ENCODE results near the gene ALCAM. TPM values are rescaled to one million over a fixed set of nuclear protein-coding genes. Genes with fewer than 3 reads are reported as not detected.

The ALCAM gene
- polyA plus RNA-seq, 1 donor from 2014 or later, result 94.7 TPM

DNA sequence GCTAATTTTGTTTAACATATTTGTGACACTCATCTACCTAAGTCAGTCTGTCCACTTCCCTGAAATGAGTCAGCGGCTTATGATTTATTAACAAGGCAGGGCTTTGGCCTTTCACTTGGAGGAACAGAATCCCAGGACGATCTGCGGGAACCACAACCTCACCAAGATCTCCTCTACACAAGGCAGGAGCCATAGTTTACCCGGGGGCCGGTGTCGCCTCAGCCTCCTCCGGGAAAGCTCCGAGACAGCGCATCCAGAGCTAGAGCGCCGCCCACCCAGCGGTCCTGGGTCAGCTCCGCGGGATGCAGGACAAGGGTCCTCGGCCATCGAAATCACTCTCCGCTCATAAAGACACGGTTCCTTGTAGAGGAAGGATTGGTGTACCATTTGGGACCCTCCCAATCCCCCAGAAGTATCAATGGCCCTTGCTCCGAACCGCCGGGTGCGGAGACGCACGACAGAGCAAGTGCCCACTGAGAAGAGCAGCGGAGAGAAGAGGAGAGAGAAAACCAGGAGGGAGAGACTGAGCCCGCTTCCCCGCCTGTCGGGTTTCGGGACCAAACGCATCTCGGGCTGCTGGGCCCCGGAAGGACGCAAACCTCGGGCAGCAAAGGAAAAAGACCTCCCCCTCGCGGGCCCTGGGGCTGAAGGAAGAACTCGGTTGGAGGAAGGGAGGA is 13.1 kb upstream of the ALCAM start:
- Histone ChIP-seq H4K20me1 (ENCODE audit: insufficient read depth) (no peaks in the 10 kb centered on the region), H3K27ac (ENCODE audit: low read length) (no peak overlapping the region), H3K79me2 (replicated peaks; ENCODE audit: insufficient read depth, low read length) (no peaks in the 10 kb centered on the region), H3K9ac (ENCODE audit: low read length) (no peak overlapping the region), H2AFZ (ENCODE audit: low read depth, low read length) (no peak overlapping the region), H3K9me3 (ENCODE audit: low read length) (no peaks in the 10 kb centered on the region), H3K27me3 (ENCODE audit: insufficient read depth, low read depth, low read length) (peaks cover 3% of the 10 kb centered on the region), H3K4me2 (ENCODE audit: low read length) (no peak overlapping the region), H3F3A (ENCODE audit: insufficient read depth, low read length, poor library complexity, severe bottlenecking) (no peaks in the 10 kb centered on the region), H3K9me2 (ENCODE audit: insufficient read depth, low read length) (no peaks in the 10 kb centered on the region), H3K4me3 (ENCODE audit: low read length) (no peak overlapping the region), H3K36me3 (ENCODE audit: insufficient read depth, low read length) (no peaks in the 10 kb centered on the region)
- TF ChIP-seq EZH2 (IDR thresholded peaks at IDR 0.05; ENCODE audit: borderline replicate concordance, insufficient read depth, low read length, poor library complexity, severe bottlenecking), result no peak
- no peak for TF ChIP-seq RAD21 (conservative IDR thresholded peaks at IDR 0.05)
- TF ChIP-seq TAF1 (IDR thresholded peaks at IDR 0.05; ENCODE audit: low read depth), result no peak
- TF ChIP-seq, protein P1, sequence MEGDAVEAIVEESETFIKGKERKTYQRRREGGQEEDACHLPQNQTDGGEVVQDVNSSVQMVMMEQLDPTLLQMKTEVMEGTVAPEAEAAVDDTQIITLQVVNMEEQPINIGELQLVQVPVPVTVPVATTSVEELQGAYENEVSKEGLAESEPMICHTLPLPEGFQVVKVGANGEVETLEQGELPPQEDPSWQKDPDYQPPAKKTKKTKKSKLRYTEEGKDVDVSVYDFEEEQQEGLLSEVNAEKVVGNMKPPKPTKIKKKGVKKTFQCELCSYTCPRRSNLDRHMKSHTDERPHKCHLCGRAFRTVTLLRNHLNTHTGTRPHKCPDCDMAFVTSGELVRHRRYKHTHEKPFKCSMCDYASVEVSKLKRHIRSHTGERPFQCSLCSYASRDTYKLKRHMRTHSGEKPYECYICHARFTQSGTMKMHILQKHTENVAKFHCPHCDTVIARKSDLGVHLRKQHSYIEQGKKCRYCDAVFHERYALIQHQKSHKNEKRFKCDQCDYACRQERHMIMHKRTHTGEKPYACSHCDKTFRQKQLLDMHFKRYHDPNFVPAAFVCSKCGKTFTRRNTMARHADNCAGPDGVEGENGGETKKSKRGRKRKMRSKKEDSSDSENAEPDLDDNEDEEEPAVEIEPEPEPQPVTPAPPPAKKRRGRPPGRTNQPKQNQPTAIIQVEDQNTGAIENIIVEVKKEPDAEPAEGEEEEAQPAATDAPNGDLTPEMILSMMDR (IDR thresholded peaks at IDR 0.05; ENCODE audit: poor library complexity, severe bottlenecking), result no peak
- TF ChIP-seq EP300 (conservative IDR thresholded peaks at IDR 0.05; ENCODE audit: poor library complexity, severe bottlenecking), result no peak

DNA sequence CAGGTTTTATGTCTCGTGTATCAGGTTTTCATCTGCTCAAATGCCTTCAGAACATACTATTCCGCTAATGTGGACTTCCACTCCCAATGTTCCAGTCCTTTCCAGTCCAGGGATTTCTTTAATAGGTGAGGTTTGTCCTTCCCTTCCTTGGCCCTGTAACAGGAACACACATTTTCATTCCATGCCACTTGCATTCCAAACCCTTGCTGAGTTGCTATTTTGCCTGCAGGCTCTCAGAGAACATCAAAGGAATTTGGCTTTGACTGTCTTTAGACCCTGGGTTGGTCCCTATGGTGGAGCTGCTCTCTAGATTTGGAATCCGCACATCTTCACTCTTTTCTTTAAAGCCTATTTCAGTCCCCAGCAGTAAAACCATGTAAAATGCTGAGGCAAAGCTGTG is 12.3 kb upstream of the ALCAM start:
- Histone ChIP-seq H2AFZ (ENCODE audit: low read depth, low read length) (no peak overlapping the region), H3K4me3 (ENCODE audit: low read length) (no peak overlapping the region), H3F3A (ENCODE audit: insufficient read depth, low read length, poor library complexity, severe bottlenecking) (no peaks in the 10 kb centered on the region), H3K4me2 (ENCODE audit: low read length) (no peak overlapping the region), H3K27me3 (ENCODE audit: insufficient read depth, low read depth, low read length) (peaks cover 3% of the 10 kb centered on the region), H3K9me2 (ENCODE audit: insufficient read depth, low read length) (no peaks in the 10 kb centered on the region), H3K27ac (ENCODE audit: low read length) (no peak overlapping the region), H4K20me1 (ENCODE audit: insufficient read depth) (no peaks in the 10 kb centered on the region), H3K9ac (ENCODE audit: low read length) (no peak overlapping the region), H3K36me3 (ENCODE audit: insufficient read depth, low read length) (no peaks in the 10 kb centered on the region), H3K79me2 (replicated peaks; ENCODE audit: insufficient read depth, low read length) (no peaks in the 10 kb centered on the region), H3K9me3 (ENCODE audit: low read length) (no peaks in the 10 kb centered on the region)
- no peak for TF ChIP-seq MXI1 (conservative IDR thresholded peaks at IDR 0.05; ENCODE audit: poor library complexity, severe bottlenecking)
- TF ChIP-seq, protein P1 (IDR thresholded peaks at IDR 0.05; ENCODE audit: poor library complexity, severe bottlenecking), result no peak
- TF ChIP-seq RAD21 (conservative IDR thresholded peaks at IDR 0.05), result no peak
- TF ChIP-seq EP300 (conservative IDR thresholded peaks at IDR 0.05; ENCODE audit: poor library complexity, severe bottlenecking), result no peak
- no peak for TF ChIP-seq TAF1 (IDR thresholded peaks at IDR 0.05; ENCODE audit: low read depth)
- TF ChIP-seq EZH2 (IDR thresholded peaks at IDR 0.05; ENCODE audit: borderline replicate concordance, insufficient read depth, low read length, poor library complexity, severe bottlenecking), result no peak
- TF ChIP-seq POLR2AphosphoS5 (IDR thresholded peaks at IDR 0.05), result no peak
- TF ChIP-seq, protein P2, sequence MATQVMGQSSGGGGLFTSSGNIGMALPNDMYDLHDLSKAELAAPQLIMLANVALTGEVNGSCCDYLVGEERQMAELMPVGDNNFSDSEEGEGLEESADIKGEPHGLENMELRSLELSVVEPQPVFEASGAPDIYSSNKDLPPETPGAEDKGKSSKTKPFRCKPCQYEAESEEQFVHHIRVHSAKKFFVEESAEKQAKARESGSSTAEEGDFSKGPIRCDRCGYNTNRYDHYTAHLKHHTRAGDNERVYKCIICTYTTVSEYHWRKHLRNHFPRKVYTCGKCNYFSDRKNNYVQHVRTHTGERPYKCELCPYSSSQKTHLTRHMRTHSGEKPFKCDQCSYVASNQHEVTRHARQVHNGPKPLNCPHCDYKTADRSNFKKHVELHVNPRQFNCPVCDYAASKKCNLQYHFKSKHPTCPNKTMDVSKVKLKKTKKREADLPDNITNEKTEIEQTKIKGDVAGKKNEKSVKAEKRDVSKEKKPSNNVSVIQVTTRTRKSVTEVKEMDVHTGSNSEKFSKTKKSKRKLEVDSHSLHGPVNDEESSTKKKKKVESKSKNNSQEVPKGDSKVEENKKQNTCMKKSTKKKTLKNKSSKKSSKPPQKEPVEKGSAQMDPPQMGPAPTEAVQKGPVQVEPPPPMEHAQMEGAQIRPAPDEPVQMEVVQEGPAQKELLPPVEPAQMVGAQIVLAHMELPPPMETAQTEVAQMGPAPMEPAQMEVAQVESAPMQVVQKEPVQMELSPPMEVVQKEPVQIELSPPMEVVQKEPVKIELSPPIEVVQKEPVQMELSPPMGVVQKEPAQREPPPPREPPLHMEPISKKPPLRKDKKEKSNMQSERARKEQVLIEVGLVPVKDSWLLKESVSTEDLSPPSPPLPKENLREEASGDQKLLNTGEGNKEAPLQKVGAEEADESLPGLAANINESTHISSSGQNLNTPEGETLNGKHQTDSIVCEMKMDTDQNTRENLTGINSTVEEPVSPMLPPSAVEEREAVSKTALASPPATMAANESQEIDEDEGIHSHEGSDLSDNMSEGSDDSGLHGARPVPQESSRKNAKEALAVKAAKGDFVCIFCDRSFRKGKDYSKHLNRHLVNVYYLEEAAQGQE (IDR thresholded peaks at IDR 0.05; ENCODE audit: borderline replicate concordance), result no peak
- no peak for TF ChIP-seq SMC3 (conservative IDR thresholded peaks at IDR 0.05; ENCODE audit: poor library complexity)

Data from neural cell (in vitro differentiated cells).